HUES48 (cell line): ENCODE data around the gene DDX42.
"Not testable (repeated sequence)": the region's sequence is repeated elsewhere in the genome, so short reads cannot be mapped to it uniquely, and the experiment has no call there.

Experiments used
- H3K27ac ChIP-seq: one replicate; pipeline ENCODE4 v1.7.0; 2013; ENCODE audit warnings: low read depth, low read length, inconsistent platforms
- H3K27me3 ChIP-seq: 2 replicates; pipeline ENCODE4 v1.6.1; 2013; ENCODE audit warnings: mild to moderate bottlenecking, low read length; ENCODE audit not compliant: control insufficient read depth, insufficient read depth
- H3K36me3 ChIP-seq: 2 replicates; pipeline ENCODE4 v1.6.1; 2013; ENCODE audit warnings: low read length; ENCODE audit not compliant: control insufficient read depth, insufficient read depth
- H3K4me1 ChIP-seq: 2 replicates; pipeline ENCODE4 v1.6.1; 2013; ENCODE audit warnings: mild to moderate bottlenecking, low read length; ENCODE audit not compliant: control insufficient read depth, insufficient read depth
- H3K4me3 ChIP-seq: 2 replicates; pipeline ENCODE4 v1.5.1; 2013; ENCODE audit warnings: mild to moderate bottlenecking, low read depth, low read length
- H3K9ac ChIP-seq: 2 replicates; pipeline ENCODE4 v1.6.1; 2013; ENCODE audit warnings: mild to moderate bottlenecking, low read depth, low read length, moderate library complexity
- H3K9me3 ChIP-seq: 2 replicates; pipeline ENCODE4 v1.6.1; 2013; ENCODE audit warnings: low read length; ENCODE audit not compliant: control insufficient read depth, insufficient read depth

Gene DDX42

GRCh38 chr17:63841350-63842172 is 67.6 kb downstream of the DDX42 start:
- H3K4me1 ChIP-seq, result peaks cover 29% of the 10 kb centered on the region
- H3K36me3 ChIP-seq, result peaks cover 8% of the 10 kb centered on the region; the same call in 1 of the 2 replicates
- H3K9ac ChIP-seq, result peak overlapping the region; percentile 62
- peaks cover 3% of the 10 kb centered on the region for H3K27me3 ChIP-seq
- no peaks in the 10 kb centered on the region for H3K9me3 ChIP-seq
- H3K27ac ChIP-seq, result peak overlapping the region; percentile 85
- peak overlapping the region; percentile 83 for H3K4me3 ChIP-seq

GRCh38 chr17:63842173-63842539 is 68.2 kb downstream of the DDX42 start:
- Histone ChIP-seq H3K27ac (peak overlapping the region; percentile 85), H3K4me1 (peaks cover 29% of the 10 kb centered on the region), H3K4me3 (peak overlapping the region; percentile 83), H3K27me3 (peaks cover 8% of the 10 kb centered on the region), H3K9ac (peak overlapping the region; percentile 62), H3K36me3 (peaks cover 2% of the 10 kb centered on the region; the same call in 1 of the 2 replicates), H3K9me3 (no peaks in the 10 kb centered on the region)

GRCh38 chr17:63842540-63843386 is 68.8 kb downstream of the DDX42 start, which contains the start of gene SMARCD2:
TSS of gene SMARCD2 (minus strand) at chr17:63842685. CDS start at chr17:63842674, 11 bp downstream.
- peak within 1 kb of the TSS; percentile 83 for H3K4me3 ChIP-seq
- no peaks in the 10 kb centered on the region for H3K9me3 ChIP-seq
- H3K36me3 ChIP-seq, result no peaks in the 10 kb centered on the region
- H3K9ac ChIP-seq, result peak within 1 kb of the TSS; percentile 62
- H3K4me1 ChIP-seq, result peaks cover 29% of the 10 kb centered on the region
- H3K27me3 ChIP-seq, result peaks cover 14% of the 10 kb centered on the region
- peak within 1 kb of the TSS; percentile 85 for H3K27ac ChIP-seq

- H3K27ac ChIP-seq, result peak overlapping the region; percentile 63
- H3K9me3 ChIP-seq, H3K36me3 ChIP-seq, H3K9ac ChIP-seq: not testable (repeated sequence)
- H3K4me1 ChIP-seq, result peaks cover 26% of the 10 kb centered on the region
- peaks cover 21% of the 10 kb centered on the region for H3K27me3 ChIP-seq
- H3K4me3 ChIP-seq, result peak overlapping the region; percentile 72
Measured at GRCh38 chr17:63843387-63843888, 69.5 kb downstream of the DDX42 start.

GRCh38 chr17:63843910-63844677 is 70.1 kb downstream of the DDX42 start:
- no peaks in the 10 kb centered on the region for H3K36me3 ChIP-seq
- no peaks in the 10 kb centered on the region for H3K9me3 ChIP-seq
- H3K27ac ChIP-seq, result no peak overlapping the region
- H3K27me3 ChIP-seq, result peaks cover 23% of the 10 kb centered on the region
- H3K4me1 ChIP-seq, result peaks cover 20% of the 10 kb centered on the region
- no peak overlapping the region; the same call in 1 of the 2 replicates for H3K4me3 ChIP-seq
- H3K9ac ChIP-seq, result no peak overlapping the region

GRCh38 chr17:63845509-63845908 is 71.5 kb downstream of the DDX42 start:
- Histone ChIP-seq H3K9ac (no peak overlapping the region), H3K9me3 (no peaks in the 10 kb centered on the region), H3K36me3 (no peaks in the 10 kb centered on the region), H3K27me3 (peaks cover 31% of the 10 kb centered on the region), H3K27ac (no peak overlapping the region), H3K4me1 (peaks cover 14% of the 10 kb centered on the region), H3K4me3 (no peak overlapping the region)

- H3K27ac ChIP-seq, result no peak overlapping the region
- no peaks in the 10 kb centered on the region for H3K4me1 ChIP-seq
- no peak overlapping the region for H3K4me3 ChIP-seq
- no peak overlapping the region for H3K9ac ChIP-seq
- H3K9me3 ChIP-seq, result no peaks in the 10 kb centered on the region
- no peaks in the 10 kb centered on the region for H3K36me3 ChIP-seq
- H3K27me3 ChIP-seq, result peaks cover 31% of the 10 kb centered on the region
Measured at GRCh38 chr17:63847525-63848249, 73.7 kb downstream of the DDX42 start.

- Histone ChIP-seq H3K4me1 (no peaks in the 10 kb centered on the region), H3K9ac (peak overlapping the region; percentile 85), H3K9me3 (no peaks in the 10 kb centered on the region), H3K36me3 (no peaks in the 10 kb centered on the region), H3K4me3 (peak overlapping the region; percentile 40), H3K27ac (no peak overlapping the region), H3K27me3 (peaks cover 31% of the 10 kb centered on the region)
Measured at GRCh38 chr17:63848834-63849689, 75.1 kb downstream of the DDX42 start.

- Histone ChIP-seq H3K9me3 (no peaks in the 10 kb centered on the region), H3K4me3 (no peak overlapping the region), H3K27me3 (peaks cover 31% of the 10 kb centered on the region), H3K9ac (no peak overlapping the region), H3K4me1 (no peaks in the 10 kb centered on the region), H3K36me3 (no peaks in the 10 kb centered on the region), H3K27ac (no peak overlapping the region)
Measured at GRCh38 chr17:63850401-63850800, 76.4 kb downstream of the DDX42 start.
